ENCODE data around the gene CLCN5.

The CLCN5 gene

GRCh38 chrX:49922291-49923241 is at the start of gene CLCN5:
Gene CLCN5 (plus strand): TSS chrX:49922596. CDS start chrX:49925299, 2,703 bp downstream.
- DNase-seq (ENCODE audit: low read depth in 2 of 2), result peak; percentile 78 to 88

DNA sequence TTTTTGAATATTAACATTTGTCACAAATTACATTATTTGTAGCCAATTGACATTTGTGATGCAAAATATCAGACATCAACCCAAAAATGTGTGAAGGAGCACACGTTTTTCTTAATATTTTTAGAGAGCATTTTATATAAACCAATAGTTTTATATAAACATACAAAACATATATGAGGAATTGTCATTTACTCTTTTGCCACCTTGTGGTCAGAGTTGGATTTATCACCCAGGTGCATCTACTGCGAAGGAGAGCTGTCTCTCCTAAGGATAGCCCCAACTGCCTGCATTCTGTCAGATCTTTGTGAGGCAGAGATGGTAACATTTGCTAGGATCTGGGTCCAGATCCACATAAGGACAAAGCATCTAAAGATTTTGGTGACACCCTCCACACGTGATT is 45.6 kb upstream of the CLCN5 start:
- DNase-seq (ENCODE audit: low read depth in 2 of 2), result no peak

DNA sequence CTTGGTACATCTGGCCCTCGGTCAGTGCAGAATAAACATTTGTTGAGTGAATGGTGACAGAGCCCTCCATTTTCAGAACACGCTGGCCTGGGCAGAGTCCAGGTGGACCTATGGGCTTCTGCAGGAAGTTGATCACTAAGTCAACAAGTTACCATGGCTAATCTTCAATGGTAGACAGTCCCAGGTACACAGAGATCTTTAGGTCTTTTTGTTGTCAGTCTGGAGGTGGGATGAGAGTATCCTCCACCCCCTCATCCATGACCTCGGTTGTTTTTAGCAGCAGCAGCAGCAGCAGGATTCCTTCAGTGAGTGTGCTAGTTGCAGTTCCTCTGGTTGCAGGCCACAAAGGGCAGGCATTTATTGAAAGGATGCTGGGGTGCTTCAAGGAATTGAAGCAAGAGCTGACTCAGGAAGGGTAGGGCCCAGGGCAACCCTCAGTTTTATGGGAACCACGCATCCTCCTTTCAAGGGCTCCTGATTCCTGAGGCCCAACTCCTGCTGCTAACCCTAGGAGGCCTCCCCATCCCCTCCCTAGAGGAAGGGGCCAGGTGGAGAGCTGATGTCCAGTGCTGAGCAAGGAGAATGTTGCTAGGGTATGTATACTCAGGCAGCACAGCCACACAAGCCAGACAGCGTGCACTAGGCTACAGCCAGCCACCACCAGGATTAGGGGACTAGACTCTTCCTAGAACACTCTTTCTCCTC is 44.8 kb upstream of the CLCN5 start:
- DNase-seq (ENCODE audit: low read depth in 2 of 2), result no peak

DNA sequence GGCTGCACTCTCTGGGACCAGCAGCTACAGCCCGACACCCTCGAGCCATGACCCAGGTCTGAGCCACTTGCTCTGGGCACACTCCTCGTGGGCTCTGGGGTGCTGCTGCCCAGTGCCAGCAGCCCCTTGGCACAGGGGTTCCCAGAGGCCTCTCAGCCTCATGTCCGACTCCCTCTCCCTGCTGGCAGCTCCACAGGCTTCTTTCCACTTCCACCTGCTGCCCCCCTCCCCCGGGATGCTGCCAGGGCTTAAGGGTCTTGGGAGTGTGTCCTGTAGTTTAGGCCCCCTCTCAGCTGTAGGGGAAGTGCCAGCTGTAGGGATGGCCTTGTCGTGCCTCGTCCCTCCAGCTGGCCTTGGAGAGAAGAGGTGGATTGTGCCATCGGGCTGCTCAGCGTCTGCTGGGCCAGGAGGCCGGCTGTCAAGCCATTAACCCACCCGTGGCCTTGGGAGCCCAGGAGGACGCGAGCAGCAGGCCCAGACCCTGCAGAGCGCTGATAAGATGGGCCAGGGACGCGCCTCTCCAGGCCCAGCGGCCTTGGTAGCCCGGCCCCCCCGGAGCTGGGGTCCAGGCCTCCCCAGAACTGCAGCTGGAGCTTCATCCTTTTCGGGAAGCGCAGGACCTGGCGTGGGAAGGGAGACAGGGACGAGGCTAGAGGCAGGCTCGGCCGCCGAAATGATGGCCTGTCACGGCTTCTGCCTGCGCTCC is 44.1 kb upstream of the CLCN5 start:
- no peak for DNase-seq (ENCODE audit: low read depth in 2 of 2)

DNA sequence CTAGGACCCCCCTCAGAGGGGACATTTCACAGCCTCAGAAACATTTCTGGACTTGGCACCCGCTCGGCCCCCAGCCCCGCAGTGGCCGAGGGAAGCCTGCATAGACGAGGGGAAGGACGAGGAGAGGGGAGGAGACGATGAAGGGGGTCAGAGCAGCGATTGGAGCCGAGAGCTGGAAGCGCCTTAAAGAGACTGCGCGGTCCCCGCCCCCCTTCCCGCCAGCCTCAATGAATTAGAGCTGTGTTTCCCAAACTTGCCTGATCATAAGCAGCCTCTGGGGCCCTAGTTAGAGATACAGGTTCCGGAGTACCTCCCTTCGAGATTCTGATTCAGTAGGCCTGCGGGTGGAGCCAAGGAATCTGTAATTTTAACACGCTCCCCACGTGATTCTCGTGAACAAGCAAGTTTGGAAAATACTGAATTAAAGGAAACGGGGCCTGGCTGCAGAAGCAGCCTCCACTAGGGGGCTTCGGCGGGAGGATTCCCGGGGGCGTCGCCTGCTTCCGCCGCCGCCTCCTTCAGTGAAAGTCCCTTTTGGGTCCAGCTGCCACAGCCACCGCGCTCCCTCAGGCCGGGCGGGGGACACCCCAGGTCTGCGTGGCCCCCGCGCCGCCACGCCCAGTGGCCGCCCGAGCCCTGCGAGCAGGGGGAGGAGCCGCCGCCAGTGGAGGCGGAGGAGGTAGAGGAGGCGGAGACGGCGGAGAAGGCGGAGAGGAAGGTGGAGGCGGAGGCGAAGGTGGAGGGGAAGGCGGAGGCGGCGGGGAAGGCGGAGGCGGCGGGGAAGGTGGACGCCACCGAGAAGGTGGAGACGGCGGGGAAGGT is 43.4 kb upstream of the CLCN5 start, which contains the start of gene USP27X:
Gene USP27X, plus strand, starts transcription at position 651 of the 822 bp plus-strand sequence. CDS start 824 bp downstream, outside the sequence.
- DNase-seq (ENCODE audit: low read depth in 2 of 2), result peak; percentile 40 to 59

DNA sequence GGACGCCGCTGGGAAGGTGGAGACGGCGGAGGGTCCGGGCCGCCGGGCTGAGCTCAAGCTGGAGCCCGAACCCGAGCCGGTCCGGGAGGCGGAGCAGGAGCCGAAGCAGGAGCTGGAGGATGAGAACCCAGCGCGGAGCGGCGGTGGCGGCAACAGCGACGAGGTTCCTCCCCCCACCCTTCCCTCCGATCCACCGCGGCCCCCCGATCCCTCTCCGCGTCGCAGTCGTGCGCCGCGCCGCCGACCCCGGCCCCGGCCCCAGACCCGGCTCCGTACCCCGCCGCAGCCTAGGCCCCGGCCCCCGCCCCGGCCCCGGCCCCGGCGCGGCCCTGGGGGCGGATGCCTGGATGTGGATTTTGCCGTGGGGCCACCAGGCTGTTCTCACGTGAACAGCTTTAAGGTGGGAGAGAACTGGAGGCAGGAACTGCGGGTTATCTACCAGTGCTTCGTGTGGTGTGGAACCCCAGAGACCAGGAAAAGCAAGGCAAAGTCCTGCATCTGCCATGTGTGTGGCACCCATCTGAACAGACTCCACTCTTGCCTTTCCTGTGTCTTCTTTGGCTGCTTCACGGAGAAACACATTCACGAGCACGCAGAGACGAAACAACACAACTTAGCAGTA is 42.6 kb upstream of the CLCN5 start:
- no peak for DNase-seq (ENCODE audit: low read depth in 2 of 2)

DNA sequence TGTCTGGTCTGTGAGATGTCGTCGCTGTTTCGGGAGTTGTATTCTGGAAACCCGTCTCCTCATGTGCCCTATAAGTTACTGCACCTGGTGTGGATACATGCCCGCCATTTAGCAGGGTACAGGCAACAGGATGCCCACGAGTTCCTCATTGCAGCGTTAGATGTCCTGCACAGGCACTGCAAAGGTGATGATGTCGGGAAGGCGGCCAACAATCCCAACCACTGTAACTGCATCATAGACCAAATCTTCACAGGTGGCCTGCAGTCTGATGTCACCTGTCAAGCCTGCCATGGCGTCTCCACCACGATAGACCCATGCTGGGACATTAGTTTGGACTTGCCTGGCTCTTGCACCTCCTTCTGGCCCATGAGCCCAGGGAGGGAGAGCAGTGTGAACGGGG is 41.7 kb upstream of the CLCN5 start:
- no peak for DNase-seq (ENCODE audit: low read depth in 2 of 2)

GRCh38 chrX:49884290-49884862 is 38.0 kb upstream of the CLCN5 start:
- peak in 1 of 2 donors; percentile 27 for DNase-seq (ENCODE audit: low read depth in 2 of 2)

DNA sequence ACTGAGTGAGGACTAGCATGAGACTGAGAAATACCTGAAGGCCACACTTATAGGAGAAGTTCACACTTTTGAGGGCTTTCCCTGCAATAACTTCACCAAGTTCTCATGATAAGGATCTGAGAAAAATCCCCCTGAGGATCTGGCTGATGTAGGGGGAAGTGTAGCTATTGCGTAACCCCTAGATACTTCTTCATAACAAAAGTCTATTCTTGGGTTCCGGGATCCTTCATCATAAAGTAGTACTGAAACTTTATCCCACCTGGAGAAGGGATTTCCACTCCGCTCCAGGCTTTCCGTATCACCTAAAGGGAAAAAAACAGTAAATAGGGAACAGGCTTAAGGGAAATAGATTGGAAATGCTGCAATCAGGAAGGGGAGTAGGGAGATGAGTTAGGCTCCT is 29.9 kb upstream of the CLCN5 start:
- DNase-seq (ENCODE audit: low read depth in 2 of 2), result no peak

DNA sequence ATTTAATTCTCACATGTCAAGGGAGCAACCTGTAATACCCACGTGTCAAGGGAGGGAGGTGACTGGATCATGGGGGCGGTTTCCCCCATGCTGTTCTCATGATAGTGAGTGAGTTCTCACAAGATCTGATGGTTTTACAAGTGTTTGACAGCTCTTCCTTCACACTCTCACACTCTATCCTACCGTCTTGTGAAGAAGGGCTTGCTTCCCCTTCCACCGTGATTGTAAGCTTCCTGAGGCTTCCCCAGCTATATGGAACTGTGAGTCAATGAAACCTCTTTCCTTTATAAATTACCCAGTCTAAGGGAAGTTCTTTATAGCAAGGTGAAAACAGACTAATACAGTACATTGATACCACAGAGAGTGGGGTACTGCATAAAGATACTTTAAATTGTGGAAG is 25.4 kb upstream of the CLCN5 start:
- DNase-seq (ENCODE audit: low read depth in 2 of 2), result no peak

GRCh38 chrX:49901048-49901447 is 21.3 kb upstream of the CLCN5 start:
- no peak for DNase-seq (ENCODE audit: low read depth in 2 of 2)

DNA sequence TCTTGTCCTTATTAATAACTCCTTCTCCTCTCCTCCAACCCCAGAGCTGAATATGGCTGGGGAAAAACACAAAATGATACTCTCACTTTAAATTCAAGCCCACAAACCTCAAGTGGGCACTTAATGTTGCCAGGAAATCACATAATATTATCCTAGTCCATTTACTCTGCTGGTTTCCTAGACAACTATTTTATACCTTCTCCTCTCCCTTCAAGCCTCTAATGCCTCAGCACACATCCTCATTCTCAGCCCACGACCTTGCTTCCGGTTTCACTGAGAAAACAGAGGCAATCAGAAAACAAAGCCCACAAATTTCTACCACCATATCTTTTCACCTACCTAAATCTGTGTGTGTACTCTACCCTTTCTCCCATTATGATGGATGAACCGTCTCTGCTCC is 12.1 kb upstream of the CLCN5 start:
- no peak for DNase-seq (ENCODE audit: low read depth in 2 of 2)

DNA sequence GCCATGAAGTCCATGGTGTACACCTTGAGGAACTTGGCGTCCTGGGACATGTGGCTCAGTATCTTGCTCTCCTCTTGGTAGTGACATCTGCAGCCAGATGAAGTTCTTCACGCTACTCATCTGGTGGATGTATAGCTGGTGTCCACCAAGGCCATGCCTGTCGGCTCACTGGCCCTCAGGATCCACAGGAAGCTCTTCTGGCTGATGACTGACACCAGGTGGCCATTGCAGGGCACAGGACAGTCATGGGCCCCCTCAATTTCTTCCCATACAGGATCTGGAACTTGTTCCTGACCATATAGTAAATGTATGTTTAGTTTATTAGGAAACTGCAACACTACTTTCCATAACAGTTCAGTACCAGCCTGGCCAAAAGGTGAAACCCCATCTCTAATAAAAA is 10.3 kb upstream of the CLCN5 start:
- DNase-seq (ENCODE audit: low read depth in 2 of 2), result no peak

- no peak for DNase-seq (ENCODE audit: low read depth in 2 of 2)
These were observed 9.5 kb upstream of the CLCN5 start for GRCh38 chrX:49912861-49913260.

DNA sequence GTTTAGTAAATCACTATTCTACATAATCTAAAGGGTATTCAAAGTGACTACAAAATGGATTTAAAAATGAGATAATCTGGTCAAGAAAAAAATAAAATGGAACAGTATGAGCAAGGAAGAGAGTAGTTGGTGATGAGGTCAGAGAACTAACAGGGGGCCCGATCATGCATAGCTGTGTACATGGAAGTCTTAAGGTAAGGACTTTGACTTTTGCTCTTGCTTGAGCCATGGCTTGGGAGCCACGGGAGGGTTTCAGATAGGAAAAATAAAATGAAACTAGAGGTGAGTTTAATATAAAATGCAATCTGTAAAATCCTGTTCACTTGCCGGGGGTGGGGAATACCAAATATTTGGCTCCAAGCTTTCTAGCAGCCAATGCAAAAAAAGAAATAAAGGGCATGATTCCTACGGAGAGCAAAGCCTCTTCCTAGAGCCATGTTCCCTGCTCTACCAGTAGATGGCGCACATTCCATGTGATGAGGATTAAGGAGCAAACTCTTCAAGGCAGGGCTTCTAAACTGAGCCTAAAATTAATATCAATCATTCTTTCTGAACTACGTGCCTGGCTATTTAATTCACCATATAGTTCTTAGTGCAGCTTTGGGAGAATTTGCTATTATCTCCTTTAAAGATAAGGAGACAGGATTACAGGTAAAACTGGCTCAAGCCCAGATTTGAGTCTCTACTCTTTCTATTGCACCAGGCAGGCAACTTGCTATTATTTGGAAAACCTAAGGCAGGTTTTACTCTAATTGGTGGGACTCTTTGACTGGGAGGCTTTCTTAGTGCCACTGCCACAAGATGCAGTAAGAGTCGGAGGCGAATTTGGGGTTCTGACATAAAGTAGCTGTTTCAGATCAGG is 6.8 kb upstream of the CLCN5 start:
- peak; percentile 2 to 9 for DNase-seq (ENCODE audit: low read depth in 2 of 2)

GRCh38 chrX:49919617-49920016 is 2.8 kb upstream of the CLCN5 start:
- peak in 1 of 2 donors; percentile 2 for DNase-seq (ENCODE audit: low read depth in 2 of 2)

DNA sequence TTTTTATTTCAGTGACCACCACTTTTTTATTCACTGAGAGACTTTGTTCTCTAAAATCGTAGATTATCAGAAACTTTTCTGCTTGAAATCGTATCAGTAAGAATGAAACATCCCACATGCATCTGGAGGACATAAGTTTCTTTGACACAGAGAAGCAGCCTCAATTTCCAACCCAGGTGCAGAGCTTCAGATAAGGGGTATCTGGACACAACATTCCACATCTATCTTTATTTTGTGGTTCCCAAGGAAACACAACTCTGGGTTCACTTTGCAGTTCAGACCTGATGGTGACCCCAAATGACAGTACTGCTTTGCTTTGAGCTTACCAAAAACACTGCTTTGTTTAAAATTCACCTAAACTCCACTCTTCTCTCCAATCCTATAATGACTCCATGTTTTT is 1.3 kb upstream of the CLCN5 start:
- DNase-seq (ENCODE audit: low read depth in 2 of 2), result no peak

DNA sequence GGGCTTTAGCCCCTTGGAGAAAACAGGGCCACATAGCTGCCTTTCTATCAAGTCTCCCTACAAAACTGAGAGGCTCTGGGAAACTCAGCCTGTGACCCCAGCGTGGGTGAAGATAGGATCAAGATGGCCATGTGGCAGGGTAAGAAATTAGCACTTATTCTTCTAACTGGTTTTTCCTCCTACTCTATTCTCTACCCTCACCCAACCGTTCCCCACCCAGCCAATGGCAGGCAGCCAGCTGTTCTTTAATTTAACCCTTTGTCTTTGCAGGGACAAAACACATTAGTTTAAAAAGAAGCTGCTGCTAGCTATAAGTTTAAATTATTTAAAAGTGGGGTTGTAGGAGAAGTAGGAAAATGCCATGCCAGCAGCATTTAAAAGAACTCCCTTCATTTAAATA is 2.8 kb downstream of the CLCN5 start:
- no peak for DNase-seq (ENCODE audit: low read depth in 2 of 2)

- no peak for DNase-seq (ENCODE audit: low read depth in 2 of 2)
These were observed 7.6 kb downstream of the CLCN5 start for GRCh38 chrX:49930039-49930438.

GRCh38 chrX:49932791-49933190 is 10.4 kb downstream of the CLCN5 start:
- DNase-seq (ENCODE audit: low read depth in 2 of 2), result no peak

All from stimulated activated CD4-positive, alpha-beta T cell treated with anti-CD3 and anti-CD28 coated beads, Interleukin-1b, Interleukin-23, amount 100 ng/mL, for 1 hour (primary cell).